ENCODE measurements around the gene PCSK1. TPM values are rescaled to one million over a fixed set of nuclear protein-coding genes. Genes with fewer than 3 reads are reported as not detected.

PCSK1 gene
- total and polyA plus RNA-seq, 7 donors, result 0.60 to 2.2 (median 1.7) TPM

DNA sequence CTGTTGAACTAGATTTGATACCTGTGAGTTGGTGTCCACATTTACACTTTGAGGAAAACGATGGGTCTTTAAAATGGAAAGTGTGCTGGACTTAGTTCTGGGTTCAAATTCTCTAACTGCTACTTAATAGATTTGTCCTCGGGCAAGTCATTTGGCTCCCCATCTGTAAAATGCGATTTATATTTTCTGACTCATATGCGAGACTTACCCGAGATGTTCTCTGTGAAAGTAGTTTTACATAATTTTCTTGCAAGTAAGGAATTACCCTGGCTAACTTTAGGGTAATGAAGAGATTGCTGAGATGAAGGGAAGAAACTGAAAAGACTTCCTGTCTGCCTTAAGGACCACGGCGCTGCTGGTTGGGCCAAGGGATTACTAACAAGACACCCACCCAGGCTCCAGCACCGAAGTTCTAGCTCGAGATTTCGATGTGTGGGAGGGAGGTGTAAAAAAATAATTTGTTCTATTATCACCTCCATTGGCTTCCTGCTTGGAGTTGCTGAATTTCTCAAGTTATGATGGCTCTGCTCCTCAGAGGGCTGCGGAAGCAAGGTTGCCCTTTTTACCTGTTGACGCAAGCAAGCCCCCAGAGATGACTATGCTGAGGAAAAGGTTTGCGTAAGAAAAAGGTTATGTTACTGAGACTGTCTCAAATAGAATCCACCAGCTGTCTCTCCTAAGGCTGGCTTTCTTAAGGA lies 24.1 kb downstream of the PCSK1 start:
- H3K27ac ChIP-seq, result no peak overlapping the region
- no peaks in the 10 kb centered on the region for H3K9me3 ChIP-seq
- no peaks in the 10 kb centered on the region for H3K36me3 ChIP-seq
- no peaks in the 10 kb centered on the region for H3K27me3 ChIP-seq
- 91 to 92% methylated on average over 13 of the region's 13 CpGs for WGBS, 2 donors
- TF ChIP-seq POLR2A (IDR thresholded peaks at IDR 0.05) (no peak), EP300 (IDR thresholded peaks at IDR 0.05) (no peak), POLR2AphosphoS5 (IDR thresholded peaks at IDR 0.05) (no peak)
- TF ChIP-seq, protein P1, sequence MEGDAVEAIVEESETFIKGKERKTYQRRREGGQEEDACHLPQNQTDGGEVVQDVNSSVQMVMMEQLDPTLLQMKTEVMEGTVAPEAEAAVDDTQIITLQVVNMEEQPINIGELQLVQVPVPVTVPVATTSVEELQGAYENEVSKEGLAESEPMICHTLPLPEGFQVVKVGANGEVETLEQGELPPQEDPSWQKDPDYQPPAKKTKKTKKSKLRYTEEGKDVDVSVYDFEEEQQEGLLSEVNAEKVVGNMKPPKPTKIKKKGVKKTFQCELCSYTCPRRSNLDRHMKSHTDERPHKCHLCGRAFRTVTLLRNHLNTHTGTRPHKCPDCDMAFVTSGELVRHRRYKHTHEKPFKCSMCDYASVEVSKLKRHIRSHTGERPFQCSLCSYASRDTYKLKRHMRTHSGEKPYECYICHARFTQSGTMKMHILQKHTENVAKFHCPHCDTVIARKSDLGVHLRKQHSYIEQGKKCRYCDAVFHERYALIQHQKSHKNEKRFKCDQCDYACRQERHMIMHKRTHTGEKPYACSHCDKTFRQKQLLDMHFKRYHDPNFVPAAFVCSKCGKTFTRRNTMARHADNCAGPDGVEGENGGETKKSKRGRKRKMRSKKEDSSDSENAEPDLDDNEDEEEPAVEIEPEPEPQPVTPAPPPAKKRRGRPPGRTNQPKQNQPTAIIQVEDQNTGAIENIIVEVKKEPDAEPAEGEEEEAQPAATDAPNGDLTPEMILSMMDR (IDR thresholded peaks at IDR 0.05), result no peak
- intact Hi-C loops (cut with DNase I), result no loop called here
- no peak for DNase-seq
- no peaks in the 10 kb centered on the region for H3K4me1 ChIP-seq
- no peak overlapping the region for H3K4me3 ChIP-seq

DNA sequence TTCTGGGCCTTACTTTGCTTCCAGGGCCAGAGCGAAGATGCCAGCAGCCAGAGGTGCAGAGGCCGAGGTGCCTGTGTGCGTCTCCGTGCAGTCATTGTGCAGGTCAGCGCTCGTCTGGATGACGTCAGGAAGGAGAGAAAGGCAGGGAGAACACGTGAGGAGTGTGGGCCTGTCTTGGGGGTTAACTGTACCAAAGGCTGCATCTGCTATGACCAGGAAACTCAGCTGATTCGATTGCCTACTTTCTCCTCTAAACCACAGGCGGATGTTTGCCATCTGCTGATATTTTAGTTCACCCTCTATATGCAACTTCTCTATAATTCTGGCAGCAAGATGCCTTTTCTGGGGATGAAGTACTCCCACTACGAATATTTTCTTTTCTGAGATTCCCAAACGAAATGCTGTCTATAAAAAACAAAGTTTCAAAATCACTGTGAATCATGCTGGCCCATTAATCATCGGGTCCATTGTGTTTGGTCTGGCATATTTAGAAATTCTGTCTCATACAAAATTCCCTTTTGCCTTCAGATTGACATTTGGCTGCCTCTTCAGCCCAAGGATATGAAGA lies 24.8 kb downstream of the PCSK1 start:
- TF ChIP-seq POLR2AphosphoS5 (IDR thresholded peaks at IDR 0.05) (no peak), EP300 (IDR thresholded peaks at IDR 0.05) (no peak), POLR2A (IDR thresholded peaks at IDR 0.05) (no peak)
- TF ChIP-seq, protein P1 (IDR thresholded peaks at IDR 0.05), result no peak
- intact Hi-C loops (cut with DNase I), result no loop called here
- no peak for DNase-seq
- Histone ChIP-seq H3K36me3 (no peaks in the 10 kb centered on the region), H3K27me3 (no peaks in the 10 kb centered on the region), H3K27ac (no peak overlapping the region), H3K9me3 (no peaks in the 10 kb centered on the region), H3K4me3 (no peak overlapping the region), H3K4me1 (no peaks in the 10 kb centered on the region)
- WGBS, 2 donors, result 73 to 86% methylated on average over 13 of the region's 13 CpGs

DNA sequence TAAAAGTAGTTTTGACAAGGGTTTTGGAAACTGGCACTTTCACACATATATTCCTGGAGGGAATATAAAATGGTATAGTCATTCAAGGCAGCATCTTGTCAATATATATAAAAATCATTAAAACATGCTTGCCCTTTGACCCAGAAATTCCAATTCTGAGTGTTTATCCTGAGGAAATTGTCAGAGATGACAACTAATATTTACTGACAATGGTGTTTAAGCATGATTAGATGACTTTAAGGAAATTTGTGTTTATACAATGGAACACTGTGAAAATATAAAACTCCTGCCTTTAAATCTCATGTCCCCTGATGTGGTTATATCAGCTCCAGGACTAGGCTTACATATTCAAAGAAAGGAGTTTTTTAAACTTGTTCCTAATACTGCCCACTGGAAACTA lies 25.6 kb downstream of the PCSK1 start:
- no peak for DNase-seq
- Histone ChIP-seq H3K9me3 (no peaks in the 10 kb centered on the region), H3K4me1 (no peaks in the 10 kb centered on the region), H3K4me3 (no peak overlapping the region), H3K36me3 (no peaks in the 10 kb centered on the region), H3K27ac (no peak overlapping the region), H3K27me3 (no peaks in the 10 kb centered on the region)
- intact Hi-C loops (cut with DNase I), result no loop called here
- no peak for TF ChIP-seq EP300 (IDR thresholded peaks at IDR 0.05)
- TF ChIP-seq POLR2A (IDR thresholded peaks at IDR 0.05), result no peak
- TF ChIP-seq, protein P1 (IDR thresholded peaks at IDR 0.05), result no peak
- TF ChIP-seq POLR2AphosphoS5 (IDR thresholded peaks at IDR 0.05), result no peak

DNA sequence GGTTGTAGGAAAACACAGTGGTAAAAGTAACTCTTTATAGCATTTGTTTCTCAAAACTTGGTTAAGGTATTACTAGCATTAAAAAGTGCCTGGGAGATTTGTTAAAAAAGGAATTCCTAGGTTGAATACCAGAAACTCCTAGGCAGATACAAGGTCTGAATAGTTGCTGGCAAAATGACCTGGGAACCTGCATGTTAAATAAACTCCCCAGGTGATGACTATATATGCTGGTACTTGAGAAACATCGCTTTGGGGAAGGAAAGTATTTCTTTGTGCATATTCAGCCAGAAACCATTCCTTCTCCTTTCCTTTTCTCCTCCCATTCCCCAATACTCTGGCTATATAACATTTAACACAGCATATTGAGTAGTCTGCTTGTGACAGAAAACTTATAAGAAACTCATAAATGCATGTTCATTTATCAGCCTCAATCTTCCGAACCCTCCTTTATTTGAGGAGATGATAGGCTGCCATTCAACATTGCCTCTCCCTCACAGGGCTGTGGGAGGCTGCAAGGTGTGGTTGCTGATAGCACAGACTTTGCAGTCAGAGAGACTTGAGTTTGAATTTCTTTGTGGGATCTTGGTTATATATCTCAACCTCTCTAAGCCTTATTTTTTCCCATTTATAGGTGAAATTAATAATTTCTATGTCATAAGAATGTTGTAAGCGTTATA lies 28.7 kb downstream of the PCSK1 start:
- intact Hi-C loops (cut with DNase I), result no loop called here
- TF ChIP-seq, protein P1 (IDR thresholded peaks at IDR 0.05), result no peak
- no peak for TF ChIP-seq POLR2A (IDR thresholded peaks at IDR 0.05)
- no peak for TF ChIP-seq POLR2AphosphoS5 (IDR thresholded peaks at IDR 0.05)
- no peak for TF ChIP-seq EP300 (IDR thresholded peaks at IDR 0.05)
- H3K4me1 ChIP-seq, result no peaks in the 10 kb centered on the region
- no peaks in the 10 kb centered on the region for H3K9me3 ChIP-seq
- no peak overlapping the region for H3K27ac ChIP-seq
- no peaks in the 10 kb centered on the region for H3K36me3 ChIP-seq
- no peaks in the 10 kb centered on the region for H3K27me3 ChIP-seq
- no peak overlapping the region for H3K4me3 ChIP-seq
- DNase-seq, result no peak
- 87 to 91% methylated on average over 3 of the region's 3 CpGs for WGBS, 2 donors

All from sigmoid colon (tissue), 7 donors.